Transverse colon (tissue), 3 donors: ENCODE results near the gene PLEKHO2.

ENCODE experiments used
- CTCF ChIP-seq, 5 experiments: fragments of 200-600 bp in 3 of 5; fragments of 450-650 bp in 2 of 5; sonication (generic) in 3 of 5; IDR thresholded peaks; 1 replicate in 2 of 5; 2 replicates in 3 of 5; pipeline ENCODE4 v1.5.1; 2016 to 2017; ENCODE audit warnings: antibody characterized with exemption in 5 of 5, inconsistent platforms in 3 of 5, mild to moderate bottlenecking in 2 of 5, moderate library complexity in 1 of 5
- EP300 ChIP-seq: sonication (generic); formaldehyde crosslinking; IDR thresholded peaks from one replicate; pipeline ENCODE4 v1.6.1; 2017; ENCODE audit warnings: antibody characterized with exemption, low read depth
- POLR2A ChIP-seq: fragments of 450-650 bp; IDR thresholded peaks from one replicate; pipeline ENCODE4 v1.6.1; 2016; ENCODE audit warnings: antibody characterized with exemption, mild to moderate bottlenecking, moderate library complexity

DNA sequence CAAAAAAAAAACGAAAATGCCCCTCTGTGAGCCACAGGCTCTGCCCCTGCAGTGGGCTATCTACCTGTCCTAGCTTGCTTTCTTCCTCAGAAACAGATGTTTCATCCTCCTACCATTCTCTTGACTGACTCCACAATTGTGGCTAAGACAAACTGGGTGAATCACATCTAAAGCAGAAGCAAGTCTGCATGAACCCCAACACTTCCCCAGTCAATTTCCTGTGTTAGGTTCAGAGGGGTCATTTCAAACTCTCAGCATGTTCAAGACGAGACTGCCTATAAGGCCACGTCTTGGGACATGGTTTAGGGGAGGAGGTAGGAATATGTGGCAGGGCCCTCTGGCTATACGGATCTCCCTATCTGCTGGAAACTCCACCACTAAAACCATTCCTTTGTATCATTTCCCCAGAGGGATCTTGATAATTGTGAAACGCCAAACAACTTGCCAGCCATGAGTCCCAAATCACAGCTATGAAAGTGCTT lies 41.4 kb downstream of the PLEKHO2 start:
- TF ChIP-seq POLR2A: no peak
- no peak for TF ChIP-seq CTCF (IDR thresholded peaks at IDR 0.05)
- no peak for TF ChIP-seq EP300
